Measurements from ENCODE around the gene NACAD.

Gene NACAD

GRCh38 chr7:45065031-45065995 lies 23.5 kb downstream of the NACAD start:
- no peak overlapping the region for H3K4me3 ChIP-seq (ENCODE audit: low read depth, low read length, poor library complexity, severe bottlenecking)
- no peaks in the 10 kb centered on the region for H3F3A ChIP-seq (ENCODE audit: insufficient read depth, low read length)
- no peak overlapping the region for H2AFZ ChIP-seq (ENCODE audit: low read length)
- no peaks in the 10 kb centered on the region for H3K9me3 ChIP-seq (ENCODE audit: low read length)
- H4K20me1 ChIP-seq (ENCODE audit: insufficient read depth, low read length): 0 out of 2 replicates have a peak, but pooled peaks cover 2% of the 10 kb centered on the region
- H3K79me2 ChIP-seq (ENCODE audit: insufficient read depth, low read length): peaks cover 35% of the 10 kb centered on the region
- H3K36me3 ChIP-seq (ENCODE audit: insufficient read depth, low read length): peaks cover 95% of the 10 kb centered on the region
- no peaks in the 10 kb centered on the region for H3K9me2 ChIP-seq (ENCODE audit: low read depth, low read length)
- no peaks in the 10 kb centered on the region for H3K4me1 ChIP-seq (ENCODE audit: insufficient read depth, low read length, severe bottlenecking)
- H3K9ac ChIP-seq (ENCODE audit: low read length): no peak overlapping the region
- H3K27ac ChIP-seq (ENCODE audit: low read depth, low read length, poor library complexity, severe bottlenecking): no peak overlapping the region
- TF ChIP-seq CTCF (IDR thresholded peaks at IDR 0.05; ENCODE audit: low read length): no peak
- no peak for TF ChIP-seq EZH2 (IDR thresholded peaks at IDR 0.05; ENCODE audit: borderline replicate concordance, low read length)
- no peaks in the 10 kb centered on the region for H3K27me3 ChIP-seq (ENCODE audit: insufficient read depth, low read length)
- no peak overlapping the region for H3K4me2 ChIP-seq (ENCODE audit: low read length)

DNA sequence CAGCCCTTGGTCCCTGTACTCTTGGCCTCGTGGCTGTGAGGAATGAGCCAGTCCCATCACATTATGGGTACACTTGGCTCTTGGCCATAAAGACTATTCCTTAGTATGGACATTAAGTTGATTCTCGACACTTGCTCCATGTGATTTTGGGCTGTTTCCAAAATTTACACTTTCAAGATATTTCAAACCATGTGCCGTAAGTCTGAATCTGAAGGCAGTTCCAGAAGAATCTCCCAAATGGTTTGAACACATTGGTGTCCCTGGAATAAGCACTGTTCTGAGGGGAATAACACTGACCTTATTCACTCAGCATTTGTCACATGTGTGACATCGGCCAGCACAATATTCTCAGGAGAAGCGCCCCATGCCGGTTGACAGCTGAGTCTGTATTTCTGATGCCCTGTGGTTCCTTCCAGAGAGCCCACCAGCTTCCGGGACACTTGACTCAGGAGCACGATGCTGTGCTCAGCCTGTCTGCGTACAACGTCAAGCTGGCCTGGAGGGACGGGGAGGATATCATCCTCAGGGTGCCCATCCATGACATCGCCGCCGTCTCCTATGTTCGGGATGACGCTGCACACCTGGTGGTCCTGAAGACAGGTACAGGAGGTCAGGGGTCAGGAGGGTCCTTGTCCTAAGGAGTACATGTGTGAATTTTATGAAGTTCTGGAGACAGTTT lies 24.6 kb downstream of the NACAD start:
- Histone ChIP-seq H3K4me2 (ENCODE audit: low read length) (no peak overlapping the region), H3K9me3 (ENCODE audit: low read length) (no peaks in the 10 kb centered on the region), H3K79me2 (ENCODE audit: insufficient read depth, low read length) (peaks cover 47% of the 10 kb centered on the region), H3K9ac (ENCODE audit: low read length) (no peak overlapping the region), H3K4me1 (ENCODE audit: insufficient read depth, low read length, severe bottlenecking) (no peaks in the 10 kb centered on the region), H3K36me3 (ENCODE audit: insufficient read depth, low read length) (peaks cover 92% of the 10 kb centered on the region), H3K27me3 (ENCODE audit: insufficient read depth, low read length) (no peaks in the 10 kb centered on the region), H3F3A (ENCODE audit: insufficient read depth, low read length) (no peaks in the 10 kb centered on the region), H4K20me1 (ENCODE audit: insufficient read depth, low read length) (0 out of 2 replicates have a peak, but pooled peaks cover 4% of the 10 kb centered on the region), H3K27ac (ENCODE audit: low read depth, low read length, poor library complexity, severe bottlenecking) (no peak overlapping the region), H2AFZ (ENCODE audit: low read length) (no peak overlapping the region), H3K9me2 (ENCODE audit: low read depth, low read length) (no peaks in the 10 kb centered on the region), H3K4me3 (ENCODE audit: low read depth, low read length, poor library complexity, severe bottlenecking) (no peak overlapping the region)
- TF ChIP-seq EZH2 (IDR thresholded peaks at IDR 0.05; ENCODE audit: borderline replicate concordance, low read length): no peak
- TF ChIP-seq CTCF (IDR thresholded peaks at IDR 0.05; ENCODE audit: low read length): no peak

GRCh38 chr7:45061806-45062425 lies 26.9 kb downstream of the NACAD start:
- no peaks in the 10 kb centered on the region for H3K27me3 ChIP-seq (ENCODE audit: insufficient read depth, low read length)
- no peak for TF ChIP-seq EZH2 (IDR thresholded peaks at IDR 0.05; ENCODE audit: borderline replicate concordance, low read length)
- TF ChIP-seq CTCF (IDR thresholded peaks at IDR 0.05; ENCODE audit: low read length): no peak
- peaks cover 67% of the 10 kb centered on the region for H3K79me2 ChIP-seq (ENCODE audit: insufficient read depth, low read length)
- H3K36me3 ChIP-seq (ENCODE audit: insufficient read depth, low read length): peaks cover 84% of the 10 kb centered on the region
- H3K9me2 ChIP-seq (ENCODE audit: low read depth, low read length): no peaks in the 10 kb centered on the region
- peaks cover 4% of the 10 kb centered on the region; the same call in 1 of the 2 replicates for H4K20me1 ChIP-seq (ENCODE audit: insufficient read depth, low read length)
- H3K4me3 ChIP-seq (ENCODE audit: low read depth, low read length, poor library complexity, severe bottlenecking): no peak overlapping the region
- H3K27ac ChIP-seq (ENCODE audit: low read depth, low read length, poor library complexity, severe bottlenecking): no peak overlapping the region
- H3K4me2 ChIP-seq (ENCODE audit: low read length): no peak overlapping the region
- no peak overlapping the region for H2AFZ ChIP-seq (ENCODE audit: low read length)
- H3K4me1 ChIP-seq (ENCODE audit: insufficient read depth, low read length, severe bottlenecking): no peaks in the 10 kb centered on the region
- H3F3A ChIP-seq (ENCODE audit: insufficient read depth, low read length): no peaks in the 10 kb centered on the region
- H3K9ac ChIP-seq (ENCODE audit: low read length): no peak overlapping the region
- H3K9me3 ChIP-seq (ENCODE audit: low read length): no peaks in the 10 kb centered on the region

Measured in OCI-LY1 (cell line).